Myocyte (in vitro differentiated cells): Measurements from ENCODE around the gene INHA. TPM values are rescaled to one million over a fixed set of nuclear protein-coding genes. Genes with fewer than 3 reads are reported as not detected.

Source experiments
- DNase-seq: peaks from one replicate; pipeline ENCODE4 v3.0.0-alpha.2; 2012; ENCODE audit warnings: low read depth
- polyA plus RNA-seq: library from polyadenylated mRNA; unstranded; fragments of >200 nt; gene quantifications from one replicate; pipeline ENCODE4 v1.2.1, GENCODE V29; 2012; ENCODE audit warnings: missing spikeins
- total RNA-seq: library from RNA; depleted of rRNA; stranded (reverse); fragments of >200 nt; gene quantifications from 2 replicates; pipeline ENCODE4 v1.2.3, GENCODE V29; 2014

Gene INHA, protein sequence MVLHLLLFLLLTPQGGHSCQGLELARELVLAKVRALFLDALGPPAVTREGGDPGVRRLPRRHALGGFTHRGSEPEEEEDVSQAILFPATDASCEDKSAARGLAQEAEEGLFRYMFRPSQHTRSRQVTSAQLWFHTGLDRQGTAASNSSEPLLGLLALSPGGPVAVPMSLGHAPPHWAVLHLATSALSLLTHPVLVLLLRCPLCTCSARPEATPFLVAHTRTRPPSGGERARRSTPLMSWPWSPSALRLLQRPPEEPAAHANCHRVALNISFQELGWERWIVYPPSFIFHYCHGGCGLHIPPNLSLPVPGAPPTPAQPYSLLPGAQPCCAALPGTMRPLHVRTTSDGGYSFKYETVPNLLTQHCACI
- total RNA-seq: 0.48 and 0.62 TPM in 2 replicates
- polyA plus RNA-seq: 1.7 TPM

DNA sequence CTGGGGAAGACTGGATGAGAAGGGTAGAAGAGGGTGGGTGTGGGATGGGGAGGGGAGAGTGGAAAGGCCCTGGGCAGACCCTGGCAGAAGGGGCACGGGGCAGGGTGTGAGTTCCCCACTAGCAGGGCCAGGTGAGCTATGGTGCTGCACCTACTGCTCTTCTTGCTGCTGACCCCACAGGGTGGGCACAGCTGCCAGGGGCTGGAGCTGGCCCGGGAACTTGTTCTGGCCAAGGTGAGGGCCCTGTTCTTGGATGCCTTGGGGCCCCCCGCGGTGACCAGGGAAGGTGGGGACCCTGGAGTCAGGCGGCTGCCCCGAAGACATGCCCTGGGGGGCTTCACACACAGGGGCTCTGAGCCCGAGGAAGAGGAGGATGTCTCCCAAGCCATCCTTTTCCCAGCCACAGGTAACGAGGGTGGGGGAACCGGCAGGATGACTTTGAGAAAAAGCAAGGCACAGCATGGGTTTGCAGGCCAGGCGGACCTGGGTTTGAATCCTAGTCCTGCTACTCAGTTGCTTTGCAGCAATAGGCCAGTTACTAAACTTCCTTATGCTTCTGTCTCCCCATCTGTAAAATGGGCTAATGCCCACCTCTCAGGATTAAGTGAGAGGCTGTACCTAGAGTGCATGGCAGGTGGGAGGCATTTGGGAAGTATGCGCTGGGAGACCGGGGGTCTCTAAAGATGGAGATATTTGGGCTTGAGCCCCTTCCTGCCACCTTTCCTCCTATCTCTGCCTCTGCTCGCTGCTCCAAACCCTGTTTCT lies at the start of gene INHA:
Gene INHA, plus strand, starts transcription at position 74 of the 765 bp plus-strand sequence. Its CDS starts 65 bp downstream, at position 139.
- no peak for DNase-seq

- DNase-seq: no peak
Measured at GRCh38 chr2:219523031-219523671, 49.0 kb upstream of the INHA start.

GRCh38 chr2:219524817-219525216 lies 47.3 kb upstream of the INHA start:
- DNase-seq: no peak

GRCh38 chr2:219525533-219526232 lies 46.4 kb upstream of the INHA start:
- DNase-seq: no peak

DNA sequence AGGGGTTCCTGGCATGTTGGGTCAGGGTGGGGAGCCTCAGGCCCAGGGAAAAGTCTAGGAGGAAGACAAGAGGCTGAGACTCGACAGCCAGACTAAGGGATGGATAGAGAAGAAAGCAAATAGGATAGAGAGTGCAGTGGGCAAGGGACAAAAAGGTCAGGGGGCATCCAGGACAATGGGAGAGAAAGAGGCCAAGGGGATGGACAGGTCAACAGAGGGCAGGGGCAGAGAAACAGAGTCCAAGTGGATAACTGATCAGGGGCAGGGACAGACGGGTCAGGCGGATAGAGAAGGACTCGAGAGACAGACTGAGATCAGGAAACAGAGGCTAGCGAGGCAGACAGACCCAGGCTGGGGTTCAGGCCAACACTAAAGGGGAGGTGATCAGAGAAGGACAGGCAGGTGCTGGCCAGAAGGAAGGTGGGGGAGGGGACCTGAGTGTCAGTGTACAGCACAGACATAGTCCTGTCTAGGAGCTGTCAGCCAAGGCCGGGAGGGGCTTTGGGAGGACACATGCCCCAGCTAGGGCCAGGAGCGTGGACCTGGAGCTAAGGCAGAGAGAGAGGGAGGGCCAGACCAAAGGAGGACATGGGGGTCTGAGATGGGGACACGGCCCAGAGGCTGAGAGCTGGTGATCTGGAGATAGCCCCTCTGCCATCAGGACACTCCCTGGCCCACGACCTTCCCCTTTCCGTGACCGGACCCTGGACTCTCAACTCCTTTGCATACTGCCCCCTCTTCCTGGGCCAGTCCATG lies 45.6 kb upstream of the INHA start:
- peak; percentile 7 for DNase-seq

DNA sequence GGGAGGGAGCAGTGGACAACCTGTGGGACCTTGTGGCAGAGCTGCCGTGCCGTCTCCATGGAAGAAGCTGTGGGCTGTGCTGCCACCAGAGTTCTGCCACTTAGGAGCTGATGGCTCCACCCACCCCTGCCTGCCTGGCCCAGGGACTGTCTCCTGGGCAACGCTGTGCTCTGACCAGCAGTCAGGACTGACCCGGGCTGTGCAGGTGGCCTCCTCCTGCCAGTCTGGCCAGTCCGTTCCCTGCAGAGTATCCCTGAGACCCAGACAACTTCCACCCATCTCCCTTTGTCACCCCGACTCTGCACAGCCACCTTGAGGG lies 45.1 kb upstream of the INHA start:
- DNase-seq: peak; percentile 62

GRCh38 chr2:219527472-219527871 lies 44.6 kb upstream of the INHA start:
- no peak for DNase-seq

DNA sequence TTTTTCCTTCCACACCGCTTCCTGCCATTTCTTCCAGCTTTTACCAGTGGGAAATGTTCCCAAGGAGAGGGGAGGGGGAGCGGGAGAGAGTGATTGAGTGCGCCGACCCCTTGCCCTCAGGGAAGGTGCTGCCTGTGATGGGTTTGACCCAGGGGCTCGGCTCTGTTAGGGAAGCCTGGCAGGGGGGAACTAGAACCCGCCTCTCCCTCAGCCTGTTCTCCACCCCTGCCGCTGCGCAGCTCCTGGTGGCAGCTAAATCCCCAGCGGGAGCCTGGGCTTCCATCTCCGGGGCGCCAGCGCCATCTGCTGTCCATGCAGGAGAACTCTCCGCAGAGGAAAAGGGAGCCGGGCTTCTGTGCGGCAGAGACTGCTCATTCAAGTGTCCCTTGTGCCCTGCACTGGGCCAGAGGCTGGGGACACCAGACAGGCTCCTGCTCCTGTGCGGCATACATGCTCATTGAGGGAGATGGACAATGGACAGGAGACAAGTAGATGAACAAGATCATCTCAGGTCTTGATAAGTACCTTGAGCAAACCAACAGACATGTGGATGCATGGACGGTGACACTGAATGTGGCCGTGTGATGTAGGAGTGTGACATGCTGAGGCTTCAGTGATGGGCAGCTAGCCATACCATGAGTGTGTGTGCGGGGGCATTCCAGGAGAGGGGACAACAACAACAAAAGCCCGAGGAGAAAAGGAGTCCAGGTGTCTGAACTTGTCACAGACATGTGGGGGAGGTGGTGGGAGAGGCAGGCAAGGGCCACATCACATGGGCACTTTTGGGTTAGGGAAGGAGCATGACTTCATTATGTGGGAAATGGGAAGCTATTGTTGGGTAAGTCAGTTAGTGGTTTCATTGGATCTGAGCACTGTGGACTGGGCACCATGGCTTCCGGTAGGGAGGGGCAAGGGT lies 41.8 kb upstream of the INHA start:
- peak; percentile 84 for DNase-seq

DNA sequence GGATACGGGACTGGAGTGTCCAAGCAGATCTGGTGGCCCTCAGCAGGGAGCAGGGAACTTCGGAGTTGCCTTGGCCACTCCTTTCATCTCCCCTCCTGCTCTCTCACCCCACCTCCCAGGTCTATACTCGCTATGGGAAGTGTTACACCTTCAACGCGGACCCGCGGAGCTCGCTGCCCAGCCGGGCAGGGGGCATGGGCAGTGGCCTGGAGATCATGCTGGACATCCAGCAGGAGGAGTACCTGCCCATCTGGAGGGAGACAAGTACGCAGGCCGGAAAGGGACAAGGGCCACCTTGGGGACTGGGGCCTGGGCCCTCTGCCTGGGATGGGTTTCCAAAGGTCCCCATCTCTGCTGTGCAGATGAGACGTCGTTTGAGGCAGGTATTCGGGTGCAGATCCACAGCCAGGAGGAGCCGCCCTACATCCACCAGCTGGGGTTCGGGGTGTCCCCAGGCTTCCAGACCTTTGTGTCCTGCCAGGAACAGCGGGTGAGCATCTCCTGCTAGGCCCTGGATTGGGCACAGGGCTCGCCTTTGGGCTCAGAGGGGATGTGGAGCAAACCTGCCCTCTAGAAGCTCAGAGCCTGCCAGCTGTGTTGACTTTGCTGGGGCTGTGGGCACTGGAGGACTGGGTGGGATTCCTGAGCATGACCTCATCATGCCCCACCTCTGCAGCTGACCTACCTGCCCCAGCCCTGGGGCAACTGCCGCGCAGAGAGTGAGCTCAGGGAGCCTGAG lies 40.3 kb upstream of the INHA start:
- no peak for DNase-seq

DNA sequence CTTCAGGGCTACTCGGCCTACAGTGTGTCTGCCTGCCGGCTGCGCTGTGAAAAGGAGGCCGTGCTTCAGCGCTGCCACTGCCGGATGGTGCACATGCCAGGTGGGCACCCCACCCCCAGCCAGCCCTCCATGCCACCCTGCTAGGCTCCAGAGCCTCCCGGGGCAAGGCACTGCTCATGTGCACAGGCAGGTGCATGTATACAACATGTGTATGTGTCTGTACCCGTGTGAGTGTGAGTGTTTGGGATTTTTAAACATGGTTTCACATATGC lies 39.8 kb upstream of the INHA start:
- DNase-seq: no peak

DNA sequence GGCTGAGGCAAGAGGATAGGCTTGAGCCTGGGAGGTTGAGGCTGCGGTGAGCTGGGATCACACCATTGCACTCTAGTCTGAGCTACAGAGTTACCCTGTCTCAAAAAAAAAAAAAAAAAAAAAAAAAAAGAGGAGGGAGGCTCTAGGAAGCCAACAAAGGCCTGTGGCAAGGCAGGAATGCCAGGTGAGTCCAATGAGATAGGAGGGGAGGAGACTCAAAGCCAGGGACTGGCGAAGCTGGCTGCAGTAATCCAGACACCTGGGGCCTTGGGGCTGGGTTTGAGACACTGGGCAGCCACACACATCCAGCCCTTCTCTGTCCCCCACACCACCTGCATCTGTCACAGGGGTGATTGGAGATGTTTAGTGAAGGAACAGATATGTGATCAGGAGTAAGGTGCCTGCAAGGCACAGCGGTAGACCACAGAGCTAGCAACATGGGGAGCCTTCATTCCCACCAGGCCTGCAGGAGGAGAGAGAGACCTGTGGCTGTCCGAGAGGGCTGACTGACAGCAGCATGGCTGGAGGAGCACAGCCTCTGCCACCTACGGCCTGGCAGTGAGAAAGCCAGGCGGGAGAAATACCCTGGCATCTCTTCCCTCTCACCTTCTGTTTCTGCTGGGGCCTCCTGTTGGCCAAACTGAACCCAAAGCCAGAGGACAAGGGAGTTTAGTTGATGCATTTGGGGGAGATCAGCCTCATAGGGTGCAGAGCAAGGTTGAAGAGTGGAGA lies 38.0 kb upstream of the INHA start:
- DNase-seq: no peak

DNA sequence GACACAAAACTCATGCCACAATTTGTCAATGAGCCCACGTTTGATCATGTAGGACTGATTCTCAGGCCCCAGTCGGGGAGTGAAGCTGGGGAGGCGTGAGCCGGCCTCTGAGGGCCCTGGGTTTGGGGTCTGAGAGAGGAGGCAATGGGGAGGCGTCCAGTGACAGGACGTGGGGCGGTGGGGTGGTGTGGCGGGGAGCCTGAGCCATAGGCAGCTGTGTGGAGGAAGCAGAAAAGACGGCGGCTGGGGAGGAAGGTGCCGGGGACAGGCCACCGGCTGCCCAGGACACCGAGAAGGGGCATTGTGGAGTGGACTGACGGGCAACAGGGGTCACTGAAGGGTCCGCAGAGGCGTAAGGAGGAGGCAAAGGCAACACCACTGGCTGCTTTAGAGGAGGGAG lies 35.7 kb upstream of the INHA start:
- no peak for DNase-seq

GRCh38 chr2:219536967-219537366 lies 35.1 kb upstream of the INHA start:
- no peak for DNase-seq

- DNase-seq: no peak
Measured at GRCh38 chr2:219537657-219538488, 34.2 kb upstream of the INHA start.

DNA sequence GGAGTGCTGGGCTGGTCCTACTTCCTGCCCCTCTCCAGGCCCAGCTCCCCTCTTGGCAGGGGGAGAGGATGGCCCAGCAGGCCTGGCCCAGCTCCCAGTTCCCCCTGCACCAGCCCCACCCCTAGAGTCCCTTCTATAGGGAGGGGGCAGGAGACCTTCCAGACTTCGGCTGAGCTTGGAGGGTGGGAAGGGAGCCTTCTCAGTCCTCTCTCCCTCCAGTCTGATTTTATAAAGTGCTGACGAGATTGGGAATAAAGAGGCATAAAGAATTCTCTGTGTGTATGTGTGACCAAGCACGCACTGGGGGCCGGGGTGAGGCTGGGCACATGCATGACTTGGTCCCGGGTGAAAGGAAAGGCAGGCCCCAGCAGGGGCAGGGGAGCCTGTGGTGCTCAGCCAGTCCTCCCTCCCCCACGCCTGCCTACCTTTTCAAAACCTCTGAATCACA lies 33.6 kb upstream of the INHA start:
- DNase-seq: no peak

- DNase-seq: no peak
Measured at GRCh38 chr2:219538956-219539788, 32.9 kb upstream of the INHA start.
